ENCODE measurements around the gene DGKQ. TPM values are rescaled to one million over a fixed set of nuclear protein-coding genes. Genes with fewer than 3 reads are reported as not detected.
A peak's percentile ranks its signal among the peaks of the same experiment; 100 is the strongest.
"Not testable (repeated sequence)": the region's sequence is repeated elsewhere in the genome, so short reads cannot be mapped to it uniquely, and the experiment has no call there.

DGKQ gene
- total and polyA plus RNA-seq, 11 donors, result 2.6 to 7.3 (median 4.1) TPM

GRCh38 chr4:999882-1000425 is 26.6 kb upstream of the DGKQ start:
- peaks cover 42 to 79% (median 60%) of the 10 kb centered on the region in 9 donors for H3K27me3 ChIP-seq
- DNase-seq, result no peak
- TF ChIP-seq CTCF (IDR thresholded peaks at IDR 0.05) (no peak), POLR2A (IDR thresholded peaks at IDR 0.05) (no peak)
- 54 to 100% (median 67%) methylated on average over 2 to 18 of the region's 18 CpGs for WGBS, 4 donors
- H3K36me3 ChIP-seq, result no peaks in the 10 kb centered on the region
- no peak for ATAC-seq
- H3K4me1 ChIP-seq, result peaks cover 0 to 44% (median 17%) of the 10 kb centered on the region in 12 donors
- no peak overlapping the region for H3K4me3 ChIP-seq
- intact Hi-C loops (cut with DNase I), result loop anchor here in 2 of 10 donors (10.0 kb wide), 2 partner anchors 245 to 255 kb away; no protein-coding TSS in a partner anchor
- no peak overlapping the region for H3K27ac ChIP-seq
- H3K9me3 ChIP-seq, result no peaks in the 10 kb centered on the region

- Histone ChIP-seq H3K27me3 (peaks cover 40 to 73% (median 56%) of the 10 kb centered on the region in 9 donors), H3K4me1 (peaks cover 0 to 39% (median 15%) of the 10 kb centered on the region in 12 donors)
- peak in 2 of 5 donors; percentile 18 to 55 for DNase-seq
- H3K9me3 ChIP-seq, H3K4me3 ChIP-seq, ATAC-seq, H3K27ac ChIP-seq, H3K36me3 ChIP-seq: not testable (repeated sequence)
- intact Hi-C loops (cut with DNase I), result loop anchor here in 2 of 10 donors (10.0 kb wide), 2 partner anchors 245 to 255 kb away; no protein-coding TSS in a partner anchor
- 35 to 39% (median 37%) methylated on average over 10 to 17 of the region's 21 CpGs for WGBS, 4 donors
These were observed 26.0 kb upstream of the DGKQ start for GRCh38 chr4:999240-999863.

- peak in 2 of 5 donors; percentile 20 to 56 for DNase-seq
- H3K9me3 ChIP-seq, result no peaks in the 10 kb centered on the region
- no peaks in the 10 kb centered on the region for H3K36me3 ChIP-seq
- H3K4me3 ChIP-seq, result no peak overlapping the region
- no peak for TF ChIP-seq CTCF (IDR thresholded peaks at IDR 0.05)
- TF ChIP-seq POLR2A (IDR thresholded peaks at IDR 0.05), result no peak
- H3K27me3 ChIP-seq, result peaks cover 28 to 62% (median 46%) of the 10 kb centered on the region in 9 donors
- 43 to 55% (median 48%) methylated on average over 11 to 12 of the region's 12 CpGs for WGBS, 4 donors
- no peak for ATAC-seq
- H3K27ac ChIP-seq, result no peak overlapping the region
- H3K4me1 ChIP-seq, result peaks cover 0 to 32% (median 14%) of the 10 kb centered on the region in 12 donors
- intact Hi-C loops (cut with DNase I), result loop anchor here in 2 of 10 donors (10.0 kb wide), 2 partner anchors 243 to 253 kb away; no protein-coding TSS in a partner anchor
These were observed 24.8 kb upstream of the DGKQ start for GRCh38 chr4:998096-998691.

- Histone ChIP-seq H3K9me3 (no peaks in the 10 kb centered on the region), H3K36me3 (no peaks in the 10 kb centered on the region), H3K4me1 (peaks cover 0 to 26% (median 12%) of the 10 kb centered on the region in 12 donors), H3K27ac (no peak overlapping the region), H3K4me3 (peak overlapping the region in 10 of 12 donors; percentile 17 to 51 (median 40)), H3K27me3 (peaks cover 21 to 55% (median 40%) of the 10 kb centered on the region in 9 donors)
- TF ChIP-seq POLR2A (IDR thresholded peaks at IDR 0.05), result no peak
- no peak for TF ChIP-seq CTCF (IDR thresholded peaks at IDR 0.05)
- ATAC-seq (peak in 2 of 4 donors; percentile 16 to 38), DNase-seq (peak in 2 of 5 donors; percentile 32 to 56)
- WGBS, 4 donors, result 2 to 4% (median 3%) methylated on average over 23 to 68 of the region's 68 CpGs
- intact Hi-C loops (cut with DNase I), result loop anchor here in 2 of 10 donors (10.0 kb wide), 2 partner anchors 243 to 253 kb away; no protein-coding TSS in a partner anchor
These were observed 24.2 kb upstream of the DGKQ start for GRCh38 chr4:997375-998071.
